ENCODE measurements around the gene GSG1L. TPM values are rescaled to one million over a fixed set of nuclear protein-coding genes. Genes with fewer than 3 reads are reported as not detected.

GSG1L gene
- polyA plus RNA-seq, 3 donors = not detected

DNA sequence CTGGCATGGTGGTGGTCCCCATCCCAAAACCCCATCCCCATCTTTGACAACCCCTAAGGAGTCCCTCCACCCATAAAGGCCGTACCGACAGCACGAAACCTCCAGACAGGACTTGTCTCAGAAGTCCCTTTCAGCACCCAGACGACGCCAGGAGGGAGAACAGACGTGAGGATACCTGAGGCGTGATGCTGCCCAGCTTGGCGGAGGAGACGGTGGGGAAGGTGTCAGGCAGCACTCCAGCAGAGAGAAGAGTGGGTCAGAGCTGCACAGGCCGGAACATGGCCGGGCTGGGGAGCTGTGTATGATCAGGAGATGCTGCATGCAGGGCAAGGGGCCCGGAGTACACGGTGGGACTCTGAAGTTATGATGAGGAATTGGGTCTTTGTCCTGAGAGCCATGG lies 244.2 kb downstream of the GSG1L start:
- intact Hi-C loops (cut with micrococcal nuclease) = no loop called here
- no peak overlapping the region for H3K27ac Mint-ChIP-seq

GRCh38 chr16:27818246-27818645 lies 245.3 kb downstream of the GSG1L start:
- Histone ChIP-seq H3K9me3 (replicated peaks in 1 of 2; ENCODE audit: control insufficient read depth in 1 of 2, insufficient read depth in 1 of 2, low read length in 2 of 2) (no peaks in the 10 kb centered on the region), H4K20me1 (ENCODE audit: insufficient read depth, low read length) (no peaks in the 10 kb centered on the region), H3K27me3 (ENCODE audit: control insufficient read depth in 2 of 2, insufficient read depth in 2 of 2, low read length in 2 of 2) (no peaks in the 10 kb centered on the region), H3K27ac (ENCODE audit: low read depth in 1 of 2, low read length in 2 of 2) (no peak overlapping the region), H2AFZ (ENCODE audit: insufficient read depth, low read depth, low read length, poor library complexity, severe bottlenecking) (no peak overlapping the region), H3K4me3 (replicated peaks in 1 of 3; ENCODE audit: low read depth in 2 of 3, low read length in 3 of 3) (no peak overlapping the region), H3K4me1 (ENCODE audit: control insufficient read depth in 1 of 2, insufficient read depth in 2 of 2, low read length in 2 of 2) (no peaks in the 10 kb centered on the region), H3K36me3 (replicated peaks in 1 of 2; ENCODE audit: control insufficient read depth in 1 of 2, insufficient read depth in 2 of 2, low read length in 2 of 2) (no peaks in the 10 kb centered on the region), H3K9ac (ENCODE audit: insufficient read depth, low read length, poor library complexity, severe bottlenecking) (no peak overlapping the region), H3K4me2 (replicated peaks; ENCODE audit: extremely low read depth, low read length, poor library complexity, severe bottlenecking) (no peak overlapping the region), H3K79me2 (ENCODE audit: insufficient read depth, low read length) (no peaks in the 10 kb centered on the region)
- TF ChIP-seq CTCF (IDR thresholded peaks at IDR 0.05) = no peak
- H3K4me3 Mint-ChIP-seq = no peak overlapping the region
- no peaks in the 10 kb centered on the region for H3K4me1 Mint-ChIP-seq
- intact Hi-C loops (cut with micrococcal nuclease) = no loop called here
- no peak overlapping the region for H3K27ac Mint-ChIP-seq
- no peaks in the 10 kb centered on the region for H3K36me3 Mint-ChIP-seq
- H3K27me3 Mint-ChIP-seq (ENCODE audit: low read depth in 3 of 3) = peaks cover 0 to 22% (median 3%) of the 10 kb centered on the region in 3 donors
- H3K9me3 Mint-ChIP-seq = no peaks in the 10 kb centered on the region
- 87% methylated on average over 10 of the region's 13 CpGs for WGBS (ENCODE audit: insufficient coverage)
- DNase-seq = no peak

More for the DNA sequence above, 244.2 kb downstream of the GSG1L start:
- no peak for TF ChIP-seq CTCF (IDR thresholded peaks at IDR 0.05)
- H3K4me2 ChIP-seq (replicated peaks; ENCODE audit: extremely low read depth, low read length, poor library complexity, severe bottlenecking) = no peak overlapping the region
- no peak for DNase-seq
- H3K9me3 ChIP-seq (replicated peaks in 1 of 2; ENCODE audit: control insufficient read depth in 1 of 2, insufficient read depth in 1 of 2, low read length in 2 of 2) = no peaks in the 10 kb centered on the region
- no peaks in the 10 kb centered on the region for H3K9me3 Mint-ChIP-seq
- no peaks in the 10 kb centered on the region for H3K27me3 ChIP-seq (ENCODE audit: control insufficient read depth in 2 of 2, insufficient read depth in 2 of 2, low read length in 2 of 2)
- no peak overlapping the region for H3K4me3 ChIP-seq (replicated peaks in 1 of 3; ENCODE audit: low read depth in 2 of 3, low read length in 3 of 3)
- no peaks in the 10 kb centered on the region for H3K36me3 Mint-ChIP-seq
- H4K20me1 ChIP-seq (ENCODE audit: insufficient read depth, low read length) = no peaks in the 10 kb centered on the region
- no peaks in the 10 kb centered on the region for H3K4me1 Mint-ChIP-seq
- 84% methylated on average over 13 of the region's 13 CpGs for WGBS (ENCODE audit: insufficient coverage)
- H3K27ac ChIP-seq (ENCODE audit: low read depth in 1 of 2, low read length in 2 of 2) = no peak overlapping the region
- H3K79me2 ChIP-seq (ENCODE audit: insufficient read depth, low read length) = no peaks in the 10 kb centered on the region
- no peak overlapping the region for H3K9ac ChIP-seq (ENCODE audit: insufficient read depth, low read length, poor library complexity, severe bottlenecking)
- no peak overlapping the region for H3K4me3 Mint-ChIP-seq
- H3K4me1 ChIP-seq (ENCODE audit: control insufficient read depth in 1 of 2, insufficient read depth in 2 of 2, low read length in 2 of 2) = no peaks in the 10 kb centered on the region
- H3K36me3 ChIP-seq (replicated peaks in 1 of 2; ENCODE audit: control insufficient read depth in 1 of 2, insufficient read depth in 2 of 2, low read length in 2 of 2) = no peaks in the 10 kb centered on the region
- H2AFZ ChIP-seq (ENCODE audit: insufficient read depth, low read depth, low read length, poor library complexity, severe bottlenecking) = no peak overlapping the region
- H3K27me3 Mint-ChIP-seq (ENCODE audit: low read depth in 3 of 3) = peaks cover 0 to 22% (median under 1%) of the 10 kb centered on the region in 3 donors

Data from CD14-positive monocyte (primary cell).